Measurements from ENCODE around the gene SNED1. TPM values are rescaled to one million over a fixed set of nuclear protein-coding genes. Genes with fewer than 3 reads are reported as not detected.

SNED1 gene
- total and polyA plus RNA-seq, 9 donors = 16.7 to 69.5 (median 38.9) TPM

- Histone ChIP-seq H3K4me1 (ENCODE audit: insufficient read depth) (peaks cover 4% of the 10 kb centered on the region), H3K9me3 (no peaks in the 10 kb centered on the region), H3K36me3 (no peaks in the 10 kb centered on the region), H3K4me3 (no peak overlapping the region), H3K27me3 (no peaks in the 10 kb centered on the region), H3K27ac (no peak overlapping the region)
- 20 to 30% (median 26%) methylated on average over 9 of the region's 9 CpGs for WGBS, 3 donors
- intact Hi-C loops (cut with DNase I) = no loop called here
- TF ChIP-seq POLR2A (IDR thresholded peaks at IDR 0.05) (no peak), EP300 (IDR thresholded peaks at IDR 0.05) (no peak), CTCF (IDR thresholded peaks at IDR 0.05) (no peak)
- DNase-seq = no peak
These were observed 82.8 kb downstream of the SNED1 start for GRCh38 chr2:241081190-241081642.

GRCh38 chr2:241081643-241082340 is 83.4 kb downstream of the SNED1 start:
- TF ChIP-seq EP300 (IDR thresholded peaks at IDR 0.05) = no peak
- no peak for TF ChIP-seq POLR2A (IDR thresholded peaks at IDR 0.05)
- no peak for TF ChIP-seq CTCF (IDR thresholded peaks at IDR 0.05)
- Histone ChIP-seq H3K27me3 (no peaks in the 10 kb centered on the region), H3K27ac (peak overlapping the region in 1 of 2 donors; percentile 7), H3K4me1 (ENCODE audit: insufficient read depth) (peaks cover 4% of the 10 kb centered on the region), H3K36me3 (no peaks in the 10 kb centered on the region), H3K9me3 (no peaks in the 10 kb centered on the region), H3K4me3 (no peak overlapping the region)
- no peak for DNase-seq
- WGBS, 3 donors = 53 to 66% (median 53%) methylated on average over 26 to 28 of the region's 28 CpGs
- intact Hi-C loops (cut with DNase I) = no loop called here

- Histone ChIP-seq H3K36me3 (no peaks in the 10 kb centered on the region), H3K27ac (no peak overlapping the region), H3K4me3 (no peak overlapping the region), H3K4me1 (ENCODE audit: insufficient read depth) (peaks cover 4% of the 10 kb centered on the region), H3K9me3 (no peaks in the 10 kb centered on the region), H3K27me3 (no peaks in the 10 kb centered on the region)
- no peak for TF ChIP-seq POLR2A (IDR thresholded peaks at IDR 0.05)
- no peak for TF ChIP-seq EP300 (IDR thresholded peaks at IDR 0.05)
- no peak for TF ChIP-seq CTCF (IDR thresholded peaks at IDR 0.05)
- DNase-seq = no peak
- WGBS, 3 donors = 77 to 82% (median 81%) methylated on average over 14 of the region's 14 CpGs
- intact Hi-C loops (cut with DNase I) = no loop called here
These were observed 84.1 kb downstream of the SNED1 start for GRCh38 chr2:241082341-241083090.

- intact Hi-C loops (cut with DNase I) = no loop called here
- DNase-seq = no peak
- H3K27me3 ChIP-seq = no peaks in the 10 kb centered on the region
- H3K27ac ChIP-seq = no peak overlapping the region
- peaks cover 4% of the 10 kb centered on the region for H3K4me1 ChIP-seq (ENCODE audit: insufficient read depth)
- H3K4me3 ChIP-seq = no peak overlapping the region
- no peaks in the 10 kb centered on the region for H3K36me3 ChIP-seq
- 73 to 79% (median 75%) methylated on average over 5 of the region's 5 CpGs for WGBS, 3 donors
- H3K9me3 ChIP-seq = no peaks in the 10 kb centered on the region
- TF ChIP-seq POLR2A (IDR thresholded peaks at IDR 0.05) (no peak), CTCF (IDR thresholded peaks at IDR 0.05) (no peak)
These were observed 84.6 kb downstream of the SNED1 start for GRCh38 chr2:241083091-241083415.
